ENCODE results near the gene MED29. TPM values are rescaled to one million over a fixed set of nuclear protein-coding genes. Genes with fewer than 3 reads are reported as not detected.

The MED29 gene
- total and polyA plus RNA-seq, 2 of the 13 experiments (the other 11 are each of a cell fraction or from before 2014, with no cell fraction given): 14.0 to 19.7 TPM

- TF ChIP-seq ZBTB10 (CRISPR knock-in tag; IDR thresholded peaks at IDR 0.05; ENCODE audit: borderline replicate concordance) (peak; percentile 14; the same call in 1 of the 2 replicates), UBTF (CRISPR knock-in tag; IDR thresholded peaks at IDR 0.05) (peak; percentile 81), ZSCAN31 (CRISPR knock-in tag; IDR thresholded peaks at IDR 0.05; ENCODE audit: low read depth) (peak; percentile 42; the same call in 1 of the 2 replicates), HOXA3 (CRISPR knock-in tag; IDR thresholded peaks at IDR 0.05) (peak; percentile 98), ZSCAN20 (CRISPR knock-in tag; IDR thresholded peaks at IDR 0.05; ENCODE audit: borderline replicate concordance) (no peak), EZH2 (conservative IDR thresholded peaks at IDR 0.05; ENCODE audit: low read depth, low read length) (no peak), RFX5 (IDR thresholded peaks at IDR 0.05; ENCODE audit: low read depth, low read length) (no peak), NCOA1 (CRISPR knock-in tag; IDR thresholded peaks at IDR 0.05) (0 out of 2 replicates have a peak, but pooled peaks have one; percentile 14), ARID4A (CRISPR knock-in tag; IDR thresholded peaks at IDR 0.05; ENCODE audit: borderline replicate concordance) (peak; percentile 93; the same call in 1 of the 2 replicates), ZNF598 (CRISPR knock-in tag; IDR thresholded peaks at IDR 0.05; ENCODE audit: borderline replicate concordance) (no peak; the same call in 1 of the 2 replicates), MTF2 (CRISPR knock-in tag; IDR thresholded peaks at IDR 0.05; ENCODE audit: borderline replicate concordance) (no peak), ZNF770 (CRISPR knock-in tag; IDR thresholded peaks at IDR 0.05) (no peak; the same call in none of the 2 replicates), ZC3H4 (CRISPR knock-in tag; IDR thresholded peaks at IDR 0.05; ENCODE audit: borderline replicate concordance) (no peak), ZBTB25 (CRISPR knock-in tag; IDR thresholded peaks at IDR 0.05) (no peak; the same call in 1 of the 2 replicates)
Observed at GRCh38 chr19:39445196-39446111, 54.3 kb downstream of the MED29 start, which contains the start of gene SUPT5H (continued).

Data from HepG2 (cell line).